K562 (cell line): ENCODE data around the gene DLG3. TPM values are rescaled to one million over a fixed set of nuclear protein-coding genes. Genes with fewer than 3 reads are reported as not detected.

Experiments
- ATAC-seq: fragments of 200-7000 bp; cut with Tn5 transposase; 3 replicates; pipeline ENCODE4 v1.9.1; 2020; ENCODE audit warnings: moderate library complexity
- BruUV-seq: library from RNA; stranded (reverse); fragments of 400-500 nt; replicated peaks from 2 replicates; lab custom pipeline; 2021; lab: Mats Ljungman, UMichigan
- CTCF ChIA-PET: fragments of 300-600 bp; formaldehyde crosslinking; extraction: SDS; loops from one replicate; lab custom pipeline; 2021; ENCODE audit warnings: low intra/inter-chr PET ratio; lab: Yijun Ruan, JAX
- POLR2A ChIA-PET: fragments of 300-600, 350-650 bp; sonication (Branson Sonifier 250); formaldehyde crosslinking; extraction: SDS; loops from one replicate; lab custom pipeline; 2021; ENCODE audit warnings: antibody characterized with exemption, inconsistent platforms; lab: Yijun Ruan, JAX
- DNase-seq, 4 experiments: peaks; one replicate each; pipeline versions ENCODE4 v3.0.0 to v3.0.0-alpha.2; 2011 to 2018; ENCODE audit warnings: low spot score in 3 of 4, mixed read lengths in 3 of 4; ENCODE audit errors: extremely low read depth in 1 of 4
- FAIRE-seq: peaks from 2 replicates; lab custom pipeline; 2011; peaks lifted over from hg19 to GRCh38; lab: Jason Lieb, UNC
- H2AFZ ChIP-seq: 2 replicates; pipeline ENCODE4 v1.6.0; 2011; ENCODE audit warnings: low read depth, low read length, control low read depth, inconsistent platforms
- H3K27ac ChIP-seq: fragments of 200-600 bp; 3 replicates; pipeline ENCODE4 v1.8.0; 2011; ENCODE audit warnings: low read depth, mild to moderate bottlenecking, control low read depth, inconsistent platforms, low read length, moderate library complexity, mixed read lengths; ENCODE audit errors: extremely low read depth
- H3K27me3 ChIP-seq, 2 experiments: fragments of 300-600 bp in 1 of 2; 2 replicates in 1 of 2; 3 replicates in 1 of 2; pipeline versions ENCODE4 v1.6.0 to v1.8.0; 2011; ENCODE audit warnings: inconsistent platforms in 2 of 2, low read length in 2 of 2, mild to moderate bottlenecking in 1 of 2, mixed read lengths in 1 of 2, moderate library complexity in 1 of 2; ENCODE audit not compliant: control insufficient read depth in 2 of 2, insufficient read depth in 2 of 2
- H3K36me3 ChIP-seq: fragments of 300-600 bp; 3 replicates; pipeline ENCODE4 v1.8.0; 2011; ENCODE audit warnings: mild to moderate bottlenecking, low read length, inconsistent platforms; ENCODE audit not compliant: control insufficient read depth, insufficient read depth
- H3K4me1 ChIP-seq, 2 experiments: fragments of 200-600 bp in 1 of 2; replicated peaks in 1 of 2; 2 replicates in 1 of 2; 3 replicates in 1 of 2; pipeline versions ENCODE4 v1.5.1 to v1.8.0; 2011; ENCODE audit warnings: inconsistent platforms in 2 of 2, low read length in 2 of 2, mild to moderate bottlenecking in 1 of 2, mixed read lengths in 1 of 2, moderate library complexity in 1 of 2; ENCODE audit not compliant: control insufficient read depth in 2 of 2, insufficient read depth in 2 of 2
- H3K4me2 ChIP-seq: 2 replicates; pipeline ENCODE4 v1.6.1; 2011; ENCODE audit warnings: low read length, control low read depth, inconsistent platforms, mixed read lengths; ENCODE audit not compliant: insufficient read depth
- H3K4me3 ChIP-seq: fragments of 200-600 bp; sonication (generic), shearing (Covaris generic); 2 replicates; pipeline ENCODE4 v1.5.1; 2016; ENCODE audit warnings: control low read depth, inconsistent platforms
- H3K79me2 ChIP-seq: fragments of 200-600 bp; 3 replicates; pipeline ENCODE4 v1.8.0; 2011; ENCODE audit warnings: low read length, inconsistent platforms; ENCODE audit not compliant: control insufficient read depth, insufficient read depth
- H3K9ac ChIP-seq, 2 experiments: 2 replicates each; pipeline versions ENCODE4 v1.6.0 to v1.6.1; 2011; ENCODE audit warnings: low read depth in 2 of 2, low read length in 2 of 2, control low read depth in 1 of 2, inconsistent platforms in 1 of 2, mild to moderate bottlenecking in 1 of 2, mixed read lengths in 1 of 2; ENCODE audit not compliant: insufficient read depth in 1 of 2
- H3K9me1 ChIP-seq: one replicate; pipeline ENCODE4 v1.6.0; 2011; ENCODE audit warnings: inconsistent platforms, mild to moderate bottlenecking, low read length, moderate library complexity; ENCODE audit not compliant: control insufficient read depth, insufficient read depth
- H3K9me3 ChIP-seq: replicated peaks from 2 replicates; pipeline ENCODE4 v1.5.1; 2011; ENCODE audit warnings: low read depth, low read length, inconsistent platforms; ENCODE audit not compliant: control insufficient read depth, insufficient read depth
- H4K20me1 ChIP-seq: replicated peaks from 2 replicates; pipeline ENCODE4 v1.6.1; 2011; ENCODE audit warnings: low read length, inconsistent platforms, mixed read lengths; ENCODE audit not compliant: control insufficient read depth, insufficient read depth
- POLR2G ChIP-seq: fragments of 200-400 bp; formaldehyde crosslinking; IDR thresholded peaks from 2 replicates; pipeline ENCODE4 v1.6.1; 2017; ENCODE audit warnings: low read depth, mild to moderate bottlenecking, antibody characterized with exemption, low read length, moderate library complexity
- WGBS: fragments of 100-300 bp; shearing (Covaris generic); methylation state at CpG from one replicate; pipeline ENCODE4 v1.1.6; 2016; ENCODE audit warnings: low coverage, mixed read lengths; ENCODE audit not compliant: insufficient coverage; ENCODE audit errors: missing lambda C conversion rate; 5-methylcytosine and 5-hydroxymethylcytosine counted together
- in situ Hi-C: fragments of 300-500 bp; cut with MboI; formaldehyde crosslinking; loops from 4 replicates; pipeline ENCODE4 v1.15.0; 2018; ENCODE audit warnings: inconsistent platforms, mixed read lengths
- intact Hi-C: fragments of 100-400 bp; cut with micrococcal nuclease; formaldehyde crosslinking; loops from 2 replicates; pipeline ENCODE4 v1.14.2; 2022
- polyA plus RNA-seq, 8 experiments: library from polyadenylated mRNA; depleted of rRNA in 4 of 8; stranded (reverse) in 5 of 8; unstranded in 3 of 8; fragments of >200 nt; fragmentation: Nextera tagmentation in 2 of 8; fragmentation: Illumina TruSeq in 1 of 8; extraction: Ambion mirVana in 2 of 8; extraction: Trizol in 1 of 8; gene quantifications; 2 replicates each; pipeline versions ENCODE4 v1.2.1 to v1.2.3, GENCODE V29; 2011 to 2014; ENCODE audit warnings: inconsistent platforms in 1 of 8, missing spikeins in 1 of 8
- total RNA-seq, 7 experiments: library from RNA; depleted of rRNA in 6 of 7; stranded (reverse); fragments of >200 nt in 6 of 7; fragmentation: Illumina TruSeq in 2 of 7; extraction: Trizol in 2 of 7; gene quantifications; 2 replicates each; pipeline versions ENCODE4 v1.2.1 to v1.2.3, GENCODE V29; 2011 to 2021; ENCODE audit warnings: low replicate concordance in 1 of 7
- TF ChIP-seq, protein P1 (sequence below): sonication (generic); formaldehyde crosslinking; IDR thresholded peaks from 2 replicates; pipeline ENCODE4 v1.8.0; 2022; ENCODE audit warnings: mild to moderate bottlenecking, missing genetic modification reagents

Gene DLG3
- total and polyA plus RNA-seq, 9 of the 15 experiments (the other 6 are each of a cell fraction or from before 2014, with no cell fraction given), result 3.1 to 15.7 (median 8.8) TPM

DNA sequence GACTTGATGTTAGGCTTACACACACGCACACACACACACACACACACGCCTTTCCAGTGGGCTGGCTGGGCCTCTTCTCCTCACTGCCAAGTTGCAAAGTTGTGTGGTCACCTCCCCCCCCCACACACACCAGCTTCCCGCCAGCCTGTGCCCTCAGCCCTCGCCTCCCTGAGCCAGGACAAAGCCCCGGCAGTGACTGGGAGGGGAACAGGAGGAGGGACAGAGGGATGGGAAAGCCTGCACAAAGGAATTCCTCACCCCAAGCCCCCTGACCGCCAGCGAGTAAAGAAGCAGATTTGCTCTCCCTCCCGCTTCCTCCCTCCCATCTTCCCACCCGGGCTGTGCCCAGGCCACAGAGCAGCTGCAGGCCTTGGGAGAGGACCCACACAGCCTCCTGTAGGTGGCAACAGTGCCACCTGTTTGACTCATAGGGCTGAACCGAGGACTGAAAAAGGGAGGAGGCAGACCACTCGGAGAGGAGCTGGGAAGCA, 21.7 kb upstream of the DLG3 start, which contains the start of gene GDPD2:
GDPD2 (plus strand) TSS at position 464 of the 491 bp plus-strand sequence. CDS start 1,671 bp downstream, outside the sequence.
- Histone ChIP-seq H3K9ac (no peak within 1 kb of the TSS), H3K4me1 (no peaks in the 10 kb centered on the region; a peak in 1 of 5 replicates), H2AFZ (no peak within 1 kb of the TSS), H3K9me3 (no peaks in the 10 kb centered on the region), H3K27ac (no peak within 1 kb of the TSS), H3K4me2 (no peak within 1 kb of the TSS), H4K20me1 (no peaks in the 10 kb centered on the region), H3K27me3 (no peaks in the 10 kb centered on the region; a peak in 1 of 5 replicates), H3K4me3 (no peak within 1 kb of the TSS), H3K79me2 (no peaks in the 10 kb centered on the region), H3K9me1 (no peaks in the 10 kb centered on the region), H3K36me3 (peaks cover 19% of the 10 kb centered on the region; the same call in 2 of the 3 replicates)
- peak; percentile 38 for ATAC-seq
- FAIRE-seq, result no peak
- in situ Hi-C loops, result no loop called here
- TF ChIP-seq POLR2G, result peak; percentile 33; the same call in 1 of the 2 replicates
- TF ChIP-seq, protein P1, sequence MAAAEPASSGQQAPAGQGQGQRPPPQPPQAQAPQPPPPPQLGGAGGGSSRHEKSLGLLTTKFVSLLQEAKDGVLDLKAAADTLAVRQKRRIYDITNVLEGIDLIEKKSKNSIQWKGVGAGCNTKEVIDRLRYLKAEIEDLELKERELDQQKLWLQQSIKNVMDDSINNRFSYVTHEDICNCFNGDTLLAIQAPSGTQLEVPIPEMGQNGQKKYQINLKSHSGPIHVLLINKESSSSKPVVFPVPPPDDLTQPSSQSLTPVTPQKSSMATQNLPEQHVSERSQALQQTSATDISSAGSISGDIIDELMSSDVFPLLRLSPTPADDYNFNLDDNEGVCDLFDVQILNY, result no peak
- ChIA-PET POLR2A (interaction anchor here (0.5 to 1.1 kb wide), 2 partner anchors 11 to 31 kb away, joined by 3 read pairs; no protein-coding TSS in a partner anchor), CTCF (no interaction called here)
- no peak for DNase-seq
- BruUV-seq, result no TSS peak
- WGBS, result 34% methylated on average over 2 of the region's 11 CpGs
- intact Hi-C loops, result no loop called here
